HG02610 (cell line): ENCODE measurements around the gene SPCS2.
"Not testable (repeated sequence)": the region's sequence is repeated elsewhere in the genome, so short reads cannot be mapped to it uniquely, and the experiment has no call there.

Source experiments
- ATAC-seq: cut with Tn5 transposase; IDR thresholded peaks from one replicate; pipeline ENCODE4 v1.9.1; 2021; ENCODE audit warnings: mild to moderate bottlenecking, moderate library complexity; ENCODE audit not compliant: unreplicated experiment

The SPCS2 gene

DNA sequence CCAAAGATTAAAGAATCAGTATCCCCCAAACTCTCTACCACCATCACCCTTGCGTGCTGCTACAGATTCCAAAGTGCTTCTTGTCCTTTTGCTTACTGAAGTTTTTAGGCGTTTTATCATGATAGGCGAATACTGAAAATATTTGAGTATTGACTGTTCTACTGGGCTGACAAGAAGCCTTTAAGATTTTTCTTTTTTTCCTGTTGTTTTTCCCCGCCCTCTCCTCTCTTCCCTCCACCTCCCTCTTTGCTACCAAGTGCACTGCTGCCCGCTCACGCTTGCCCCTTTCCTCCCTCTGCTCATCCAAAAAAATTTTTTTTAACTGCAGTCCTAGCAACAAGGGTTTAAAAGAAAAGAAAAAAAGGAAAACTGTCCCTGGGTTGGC lies 679 bp downstream of the SPCS2 start:
- ATAC-seq = no peak

DNA sequence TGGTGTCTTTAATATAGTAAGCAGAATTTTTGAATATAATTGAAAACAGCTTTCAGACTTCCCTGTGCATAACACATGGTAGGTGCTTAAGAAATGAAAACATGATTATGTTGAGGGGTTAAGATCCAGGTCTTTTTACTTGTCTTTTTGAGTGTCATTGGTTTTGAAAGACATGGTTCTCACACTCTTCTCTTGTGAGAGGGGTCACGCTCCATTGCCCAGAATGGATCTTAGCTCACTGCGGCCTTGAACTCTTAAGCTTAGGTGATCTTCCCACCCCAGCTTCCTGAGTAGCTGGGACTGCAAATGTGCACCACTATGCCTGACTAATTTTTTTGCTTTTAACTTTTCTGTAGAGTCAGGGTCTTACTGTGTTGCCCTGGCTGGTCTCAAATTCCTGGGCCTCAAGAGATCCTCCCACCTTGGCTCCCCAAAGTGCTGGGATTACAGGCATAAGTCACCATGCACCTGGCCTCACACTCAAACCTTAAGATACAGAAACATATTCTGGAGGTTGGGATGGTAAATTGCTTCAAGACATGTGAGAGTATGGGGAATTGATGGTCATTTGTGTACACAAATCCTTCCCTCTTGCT lies 1.4 kb downstream of the SPCS2 start:
- no peak for ATAC-seq

DNA sequence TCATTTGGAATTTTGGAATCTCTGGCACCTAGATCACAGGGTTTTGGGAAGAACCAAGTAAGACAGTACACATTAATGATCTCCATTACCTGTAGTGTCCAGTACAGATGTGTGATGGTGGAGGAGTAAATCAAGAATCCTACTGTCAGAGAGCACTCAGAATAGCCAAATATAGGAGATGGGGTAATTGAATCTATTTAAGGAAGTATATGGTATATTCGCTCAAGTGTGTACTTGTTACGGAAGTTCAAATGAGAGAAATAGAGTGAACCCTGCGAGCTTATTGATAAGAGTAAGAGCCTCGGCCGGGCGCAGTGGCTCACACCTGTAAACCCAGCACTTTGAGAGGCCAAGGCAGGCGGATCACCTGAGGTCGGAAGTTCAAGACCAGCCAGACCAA lies 2.2 kb downstream of the SPCS2 start:
- ATAC-seq = no peak

DNA sequence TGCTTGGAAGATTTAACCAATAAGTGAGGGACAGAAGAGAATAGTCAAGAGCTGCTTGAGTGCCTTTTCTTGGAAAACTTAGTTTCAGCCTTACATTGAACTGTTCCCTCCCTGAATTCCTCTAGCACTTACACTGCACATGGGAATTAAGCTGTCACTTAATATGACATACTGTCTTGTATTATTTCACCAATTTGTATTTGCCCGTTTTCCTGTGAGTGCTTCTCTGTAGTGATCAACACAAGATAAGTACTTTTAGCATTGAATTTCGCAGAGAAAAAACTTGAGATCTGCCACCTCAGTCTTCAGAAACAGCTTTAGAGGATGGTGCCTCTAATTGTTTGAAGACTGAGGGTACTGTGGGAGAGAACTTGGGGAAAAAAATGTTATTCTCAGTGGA lies 3.7 kb downstream of the SPCS2 start:
- no peak for ATAC-seq

DNA sequence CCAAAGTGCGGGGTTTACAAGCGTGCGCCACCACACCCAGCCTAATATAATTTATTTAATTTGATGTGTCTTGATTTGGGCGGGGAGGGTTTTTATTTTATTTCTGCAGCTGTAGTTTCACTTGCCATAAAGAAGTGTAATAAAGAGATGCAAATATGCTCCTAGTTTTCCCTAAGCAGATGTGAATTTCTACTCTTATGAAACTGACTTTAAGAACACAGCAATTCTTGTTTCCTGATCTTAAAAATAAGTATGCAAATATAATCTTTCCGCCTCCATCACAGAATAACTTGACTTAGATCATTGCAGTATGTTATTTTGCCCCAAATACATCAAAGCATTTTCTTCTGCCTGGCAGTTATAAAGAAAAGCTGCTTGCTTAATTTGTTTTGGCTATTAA lies 4.4 kb downstream of the SPCS2 start:
- ATAC-seq = no peak

DNA sequence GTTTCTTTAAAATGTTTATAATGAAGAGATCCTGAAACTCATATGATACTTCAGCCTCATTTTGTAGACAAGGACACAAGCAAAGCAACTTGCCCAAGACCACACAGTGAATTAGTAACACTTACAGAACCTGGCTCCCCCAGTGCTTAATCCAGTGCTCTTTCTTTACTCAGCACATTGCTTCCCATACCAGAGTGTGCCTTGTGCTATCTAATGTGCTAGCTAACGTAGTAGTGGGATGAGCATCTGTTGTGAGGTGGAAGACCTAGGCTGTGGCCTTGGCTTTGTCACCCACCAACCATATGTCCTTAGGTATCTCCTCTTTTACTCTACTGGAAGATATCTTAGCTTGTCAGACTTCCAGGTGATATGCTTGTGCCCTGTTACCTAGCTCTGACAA lies 5.1 kb downstream of the SPCS2 start:
- no peak for ATAC-seq

DNA sequence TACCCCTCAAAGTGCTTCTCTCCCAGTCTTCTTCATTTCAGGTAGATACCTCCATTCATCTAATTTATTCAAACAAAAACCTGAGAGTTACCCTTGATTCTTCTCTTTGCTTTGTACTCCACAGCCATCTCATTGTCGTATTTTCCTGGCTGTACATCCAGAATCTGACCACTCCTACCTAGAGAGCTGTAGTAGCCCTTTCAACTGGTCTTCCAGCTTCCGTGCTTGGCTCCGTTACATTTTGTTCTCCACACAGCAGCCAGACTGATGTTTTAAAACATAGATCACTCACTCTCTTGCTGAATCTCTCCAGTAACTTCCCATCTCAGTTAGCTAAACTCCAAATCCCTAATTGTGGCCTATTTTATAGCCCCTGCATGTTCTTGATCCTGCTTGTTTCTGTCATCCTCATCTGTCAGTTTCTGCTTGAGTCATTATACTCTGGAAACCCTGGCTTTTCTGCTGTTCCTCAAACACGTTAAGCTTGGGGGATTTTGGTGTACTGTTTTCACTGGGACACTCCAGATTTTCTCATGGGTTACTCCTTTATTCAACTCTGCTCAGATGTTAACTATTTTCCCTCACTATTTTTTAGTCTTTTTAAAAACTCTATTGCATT lies 7.4 kb downstream of the SPCS2 start:
- ATAC-seq = no peak

DNA sequence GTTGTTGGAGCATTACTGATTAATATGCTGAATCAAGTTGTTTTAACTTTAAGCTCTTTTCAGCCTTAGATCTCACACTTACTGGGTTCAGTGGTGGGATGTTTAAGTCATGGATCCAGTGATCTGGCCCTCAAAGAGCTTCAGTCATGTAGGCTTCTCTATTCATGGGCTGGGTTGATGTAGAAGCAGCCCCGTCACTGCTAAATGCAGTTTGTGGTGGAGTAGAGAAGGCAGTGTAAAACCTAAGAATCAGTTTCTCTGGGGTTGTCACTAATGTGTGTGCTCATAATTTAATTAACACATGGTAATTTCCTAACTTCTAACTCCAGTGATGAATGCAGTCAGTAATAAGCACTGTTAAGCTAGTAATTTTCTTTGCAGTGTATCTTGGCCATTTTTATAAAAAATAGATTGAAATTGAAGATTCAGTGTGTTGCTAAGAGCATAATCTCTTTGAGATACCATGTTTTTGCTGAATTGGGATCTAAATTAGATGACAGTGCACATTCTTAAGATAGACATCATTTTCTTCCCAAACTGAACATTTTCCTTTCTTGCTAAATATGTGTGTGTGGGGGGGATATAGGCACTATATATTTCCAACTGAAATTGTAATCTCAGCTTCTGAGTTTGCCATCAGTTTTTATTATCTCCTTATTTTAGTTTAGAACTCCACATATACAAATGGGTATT lies 9.0 kb downstream of the SPCS2 start:
- ATAC-seq = no peak

DNA sequence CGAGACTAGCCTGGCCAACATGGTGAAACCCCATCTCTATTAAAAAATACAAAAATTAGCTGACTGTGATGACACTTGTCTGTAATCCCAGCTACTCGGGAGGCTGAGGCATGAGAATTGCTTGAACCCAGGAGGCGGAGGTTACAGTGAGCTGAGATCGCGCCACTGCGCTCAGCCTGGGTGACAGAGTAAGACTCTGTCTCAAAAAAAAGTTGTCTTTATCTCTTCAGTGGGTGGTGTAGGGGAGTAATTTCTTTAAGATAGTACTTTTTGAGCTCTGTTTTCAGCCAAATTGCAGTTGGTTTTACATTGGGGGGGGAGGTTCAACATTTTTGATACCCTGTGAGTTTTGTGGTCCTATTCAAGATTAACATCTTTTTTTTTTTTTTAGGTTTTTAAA lies 11.1 kb downstream of the SPCS2 start:
- not testable (repeated sequence) for ATAC-seq

DNA sequence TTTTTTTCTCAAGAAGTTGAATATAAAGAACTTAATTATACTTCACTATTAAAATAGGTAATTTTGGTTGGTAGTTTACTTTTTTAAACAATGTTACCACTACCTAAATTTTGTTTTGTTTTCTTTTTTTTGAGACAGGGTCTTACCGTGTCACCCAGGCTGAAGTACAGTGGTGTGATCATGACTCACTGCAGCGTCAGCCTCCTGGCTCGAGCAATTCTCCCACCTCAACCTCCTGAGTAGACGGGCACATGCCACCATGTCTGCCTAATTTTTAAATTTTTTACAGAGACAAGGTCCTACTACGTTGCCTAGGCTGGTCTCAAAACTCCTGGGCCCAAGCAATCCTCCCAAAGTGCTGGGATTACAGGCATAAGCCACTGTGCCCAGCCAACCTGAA lies 17.6 kb downstream of the SPCS2 start:
- ATAC-seq = no peak

DNA sequence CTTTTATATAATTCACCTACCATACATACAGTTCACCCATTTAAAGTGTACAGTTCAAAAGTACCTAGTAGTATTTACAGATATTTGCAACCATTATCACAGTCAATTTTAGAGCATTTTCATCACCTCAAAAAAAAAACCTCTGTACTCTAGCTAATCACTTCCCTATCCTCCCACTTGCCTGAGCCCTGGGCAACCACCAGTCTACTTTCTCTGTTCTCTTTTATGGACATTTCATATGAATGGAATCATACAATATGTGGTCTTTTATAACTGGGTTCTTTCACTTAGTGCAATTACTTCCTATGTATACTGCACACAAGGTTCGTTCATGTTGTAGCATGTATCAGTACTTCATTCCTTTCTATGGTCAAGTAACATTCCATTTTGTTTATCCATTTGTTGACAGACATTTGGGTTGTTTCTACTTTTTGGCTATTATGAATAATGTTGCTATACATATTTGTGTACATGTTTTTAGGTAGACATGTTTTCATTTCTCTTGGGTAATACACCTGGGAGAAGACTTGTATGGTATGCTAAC lies 21.9 kb downstream of the SPCS2 start:
- ATAC-seq = no peak

DNA sequence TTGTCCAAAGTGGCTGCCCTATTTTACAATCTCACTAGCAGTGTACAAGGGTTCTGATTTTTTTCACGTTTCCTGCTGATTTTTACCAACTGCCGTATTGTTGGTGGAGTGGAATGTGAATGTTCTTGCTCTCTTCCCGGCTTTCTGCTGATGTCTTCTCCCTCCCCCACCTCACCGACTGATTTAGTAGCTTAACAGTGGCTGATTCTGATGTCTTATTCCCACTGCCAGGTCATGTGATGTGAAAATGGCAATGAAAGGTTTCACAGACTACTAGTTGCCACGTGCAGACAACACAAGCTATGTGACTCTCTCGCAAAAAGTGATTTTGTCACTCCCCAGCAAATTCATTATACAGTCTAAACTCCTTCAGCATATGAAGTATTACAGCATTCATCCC lies 22.4 kb downstream of the SPCS2 start:
- ATAC-seq = no peak

DNA sequence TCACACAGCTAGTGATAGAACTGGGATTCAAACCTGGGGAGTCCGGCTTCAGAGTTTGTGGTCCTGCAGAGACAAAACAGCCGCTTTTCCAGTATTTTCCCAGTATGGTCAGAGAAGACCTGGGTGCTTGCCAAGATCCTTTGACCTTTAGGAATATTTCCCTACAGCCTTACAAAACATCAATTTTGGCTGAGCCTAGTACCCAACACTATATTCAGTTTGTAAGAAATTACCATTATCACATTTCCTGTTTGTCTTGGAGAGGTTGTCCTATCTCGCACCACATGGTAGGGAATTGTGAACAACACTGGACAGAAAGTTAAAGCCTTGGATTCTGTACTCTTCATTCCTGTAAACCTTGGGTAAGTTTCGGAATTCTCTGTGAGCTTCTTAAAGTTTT lies 29.0 kb downstream of the SPCS2 start:
- ATAC-seq = no peak

DNA sequence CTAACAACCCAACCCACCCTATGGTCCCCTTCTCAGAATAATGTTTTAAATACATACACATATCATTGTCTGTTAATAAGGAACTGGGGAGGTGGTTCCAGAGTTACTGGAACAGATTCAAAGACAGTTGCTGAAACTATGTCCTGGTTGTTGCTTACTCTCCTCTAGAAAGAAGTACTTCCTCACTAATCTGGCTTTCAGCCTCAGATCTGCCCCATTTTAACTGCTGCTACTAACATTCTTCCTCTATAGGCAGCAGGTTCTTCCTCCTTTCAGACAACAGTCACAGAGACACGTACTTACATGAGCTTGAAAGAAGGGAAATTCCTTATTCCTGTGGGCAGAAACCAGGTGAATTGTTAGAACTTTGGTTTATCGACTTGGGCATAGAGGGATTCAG lies 31.6 kb downstream of the SPCS2 start:
- ATAC-seq = no peak

DNA sequence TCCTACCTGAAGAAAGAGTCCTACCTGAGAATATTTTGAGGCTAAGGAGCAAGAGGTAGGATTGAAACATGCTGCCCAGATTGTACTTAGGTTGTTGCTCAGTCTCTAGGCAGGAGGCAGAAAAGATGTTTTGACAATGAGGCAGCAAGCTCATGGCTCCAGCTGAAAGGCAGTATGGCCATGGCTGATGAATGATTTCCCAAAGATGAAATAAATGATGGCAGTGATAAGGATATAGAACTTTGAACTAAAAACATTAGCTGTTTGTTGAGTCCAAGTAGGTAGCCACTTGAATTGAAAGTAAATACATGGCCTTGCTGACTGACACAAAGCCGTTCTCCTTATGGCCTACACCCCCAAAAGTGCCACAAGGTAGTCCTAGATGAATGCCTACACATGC lies 32.8 kb downstream of the SPCS2 start:
- ATAC-seq = no peak

DNA sequence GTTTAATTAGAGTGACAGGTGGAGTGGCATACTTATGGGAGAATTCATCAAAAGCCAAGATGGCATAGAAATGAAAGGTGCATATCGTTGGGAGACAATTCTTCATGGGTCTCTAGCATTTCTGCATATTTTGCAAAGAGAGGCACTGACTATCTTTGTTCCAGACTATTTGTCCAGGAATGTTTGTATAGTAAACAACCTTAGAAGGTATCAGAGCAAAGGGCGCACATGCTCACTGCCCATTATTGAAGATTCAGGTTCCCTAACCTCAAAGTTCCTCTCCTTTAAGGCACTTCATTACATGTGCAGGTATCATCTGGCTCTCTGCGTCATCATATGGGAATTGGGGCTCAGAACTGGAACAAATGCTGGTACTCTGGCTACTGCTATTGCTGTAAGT lies 35.0 kb downstream of the SPCS2 start:
- no peak for ATAC-seq

DNA sequence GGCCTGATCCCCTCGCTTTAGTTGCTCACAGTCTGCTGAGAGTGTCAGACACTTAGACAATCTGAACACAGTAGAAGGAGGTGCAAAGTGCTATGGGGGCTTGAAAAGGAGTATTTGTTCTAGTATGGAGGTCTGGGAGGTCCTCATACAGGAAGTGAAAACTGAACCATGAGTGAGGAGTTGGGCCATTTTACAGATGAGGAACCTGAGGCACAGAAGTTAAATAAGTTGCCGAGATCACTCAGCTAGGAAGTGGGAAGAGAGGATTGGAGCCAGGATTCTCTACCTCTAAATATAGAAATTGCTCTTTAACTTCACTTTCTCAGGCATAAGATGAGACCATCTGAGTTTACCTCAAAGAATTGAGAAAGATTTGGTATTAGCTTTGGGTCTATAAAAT lies 35.7 kb downstream of the SPCS2 start:
- ATAC-seq = no peak

DNA sequence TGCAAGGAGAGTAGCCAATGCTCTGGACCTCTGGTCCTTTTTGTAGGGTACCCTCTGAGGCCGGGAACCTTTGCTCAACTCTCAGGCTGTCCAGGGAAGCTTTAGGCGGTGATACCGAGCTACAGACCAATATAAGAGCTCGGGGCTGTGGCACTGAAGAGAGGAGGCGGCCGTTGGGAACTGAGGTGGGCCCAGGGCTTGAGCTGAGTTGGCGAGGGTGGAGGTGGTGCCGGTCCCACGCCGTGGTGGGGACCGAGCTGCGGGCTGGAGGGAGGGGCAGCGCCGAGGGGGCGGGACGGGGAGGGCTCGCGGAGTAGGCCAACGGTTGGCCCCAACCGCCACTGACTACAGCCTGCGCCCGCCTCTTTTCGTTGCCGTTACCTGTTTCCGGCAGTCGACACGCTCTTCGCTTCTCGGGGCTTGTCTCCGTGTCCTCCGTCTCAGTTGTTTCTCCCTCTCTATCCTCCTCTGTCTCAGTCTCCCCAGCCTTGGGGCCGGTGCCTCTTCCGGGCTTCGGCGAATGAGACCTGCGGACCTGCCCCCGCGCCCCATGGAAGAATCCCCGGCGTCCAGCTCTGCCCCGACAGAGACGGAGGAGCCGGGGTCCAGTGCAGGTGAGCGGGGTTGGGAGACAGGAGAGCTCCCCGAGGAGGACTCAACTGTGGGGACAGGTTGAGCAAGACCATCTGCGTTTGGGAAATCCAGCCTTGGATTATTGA lies 39.6 kb downstream of the SPCS2 start, which contains the start of gene NEU3:
Gene NEU3 (plus strand): TSS at position 393 of the 719 bp plus-strand sequence. CDS start 128 bp downstream, at position 521.
- peak; percentile 92 for ATAC-seq

DNA sequence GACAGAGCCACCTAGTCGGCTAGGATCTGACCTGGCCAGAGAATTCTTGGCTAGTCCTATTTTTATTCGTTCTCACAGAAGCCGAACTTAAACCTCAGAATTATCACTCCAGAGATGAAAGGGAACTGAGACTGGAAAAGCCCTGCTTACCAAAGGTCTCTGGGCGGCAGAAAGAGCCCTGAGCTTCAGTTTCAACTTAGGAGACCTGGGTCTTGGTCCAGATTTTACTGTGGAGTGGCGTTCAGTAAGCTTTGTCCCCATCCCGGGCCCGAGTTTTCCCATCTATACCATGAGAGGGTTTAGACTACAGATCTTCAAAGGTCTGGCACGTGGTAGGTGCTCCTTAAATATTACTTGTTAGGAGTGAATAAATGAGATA lies 40.2 kb downstream of the SPCS2 start:
- ATAC-seq = peak; percentile 8

DNA sequence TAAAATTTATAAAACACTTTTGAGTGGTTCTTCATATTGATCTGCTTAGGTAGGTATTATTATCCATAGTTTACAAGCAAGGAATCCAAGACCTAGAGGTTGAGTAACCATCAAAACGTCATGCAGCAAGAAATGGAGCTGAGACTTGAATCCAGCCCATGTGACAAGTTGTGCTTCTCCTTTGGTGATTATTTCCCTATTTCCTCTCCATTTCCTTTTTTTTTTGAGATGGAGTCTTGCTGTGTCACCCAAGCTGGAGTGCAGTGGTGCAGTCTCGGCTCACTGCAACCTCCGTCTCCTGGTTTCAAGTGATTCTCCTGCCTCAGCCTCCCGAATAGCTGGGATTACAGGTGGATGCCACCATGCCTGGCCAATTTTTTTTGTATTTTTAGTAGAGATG lies 41.1 kb downstream of the SPCS2 start:
- not testable (repeated sequence) for ATAC-seq

DNA sequence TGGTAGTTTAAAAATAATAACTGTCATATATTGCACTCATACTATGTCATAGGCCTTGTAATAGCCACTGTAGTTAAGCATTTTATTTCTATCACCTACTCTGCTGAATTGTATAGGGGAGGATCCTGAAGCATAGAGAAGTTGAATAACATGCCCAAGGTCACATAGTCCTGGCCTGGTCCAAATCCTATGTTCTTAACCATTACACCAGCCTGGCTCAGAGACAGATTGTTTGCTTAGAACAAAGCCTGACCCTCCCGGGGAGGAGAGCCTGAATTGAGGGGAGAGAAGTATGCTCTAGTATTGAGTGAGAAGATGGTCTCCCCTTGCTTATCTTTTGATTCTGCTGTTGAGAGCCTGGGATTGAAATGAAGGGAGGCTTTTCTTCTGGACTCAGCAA lies 41.9 kb downstream of the SPCS2 start:
- no peak for ATAC-seq

DNA sequence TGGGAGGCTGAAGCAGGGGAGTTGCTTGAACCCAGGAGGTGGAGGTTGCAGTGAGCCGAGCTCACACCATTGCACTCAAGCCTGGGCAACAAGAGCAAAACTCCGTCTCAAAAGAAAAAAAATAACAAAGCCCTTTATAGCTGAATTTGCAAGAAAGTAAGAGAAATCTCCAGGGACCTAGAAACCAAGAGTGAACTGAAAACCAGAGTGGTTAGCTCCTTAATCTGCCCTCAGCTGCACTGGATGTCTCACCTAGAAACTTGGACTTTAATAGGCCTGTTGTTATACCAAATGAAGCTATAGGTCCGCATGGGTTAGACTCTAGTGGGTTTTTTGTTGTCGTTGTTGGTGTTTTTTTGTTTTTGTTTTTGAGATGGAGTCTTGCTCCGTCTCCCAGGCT lies 43.8 kb downstream of the SPCS2 start:
- no peak for ATAC-seq
